ENCODE measurements around the gene RNF44. TPM values are rescaled to one million over a fixed set of nuclear protein-coding genes. Genes with fewer than 3 reads are reported as not detected.

The RNF44 gene
- polyA plus RNA-seq, 5 donors = 31.9 to 54.4 (median 47.2) TPM

GRCh38 chr5:176481711-176482110 lies 55.5 kb downstream of the RNF44 start:
- DNase-seq = no peak

Other genes with a start within 250 kb of the RNF44 start
- 100 to 1,000 TPM; 142 to 174 (median 161) TPM for gene KIAA1191, start 175.6 kb downstream of the RNF44 start, polyA plus RNA-seq (ENCODE audit: insufficient read depth in 1 of 5, insufficient read length in 5 of 5, low replicate concordance in 1 of 5)
- gene ARL10, start 171.9 kb downstream of the RNF44 start, polyA plus RNA-seq (ENCODE audit: insufficient read depth in 1 of 5, insufficient read length in 5 of 5, low replicate concordance in 1 of 5) = 10 to 100 TPM; 11.4 to 20.7 (median 16.4) TPM
- gene NOP16, start 148.8 kb downstream of the RNF44 start, polyA plus RNA-seq (ENCODE audit: insufficient read depth in 1 of 5, insufficient read length in 5 of 5, low replicate concordance in 1 of 5) = 10 to 100 TPM; 24.0 to 36.8 (median 33.2) TPM
- 100 to 1,000 TPM in 1 of 5 donors, 10 to 100 TPM in 4; 69.4 to 121 (median 89.8) TPM for gene HIGD2A, start 148.7 kb downstream of the RNF44 start, polyA plus RNA-seq (ENCODE audit: insufficient read depth in 1 of 5, insufficient read length in 5 of 5, low replicate concordance in 1 of 5)
- gene CLTB, start 120.9 kb downstream of the RNF44 start, polyA plus RNA-seq (ENCODE audit: insufficient read depth in 1 of 5, insufficient read length in 5 of 5, low replicate concordance in 1 of 5) = 10 to 100 TPM; 37.7 to 68.3 (median 45.7) TPM
- 10 to 100 TPM; 41.9 to 55.9 (median 51.2) TPM for gene FAF2, start 89.0 kb downstream of the RNF44 start, polyA plus RNA-seq (ENCODE audit: insufficient read depth in 1 of 5, insufficient read length in 5 of 5, low replicate concordance in 1 of 5)
- gene CDHR2, start 11.9 kb upstream of the RNF44 start, polyA plus RNA-seq (ENCODE audit: insufficient read depth in 1 of 5, insufficient read length in 5 of 5, low replicate concordance in 1 of 5) = under 1 TPM; 0.33 to 0.60 (median 0.40) TPM
- gene GPRIN1, start 72.8 kb upstream of the RNF44 start, polyA plus RNA-seq (ENCODE audit: insufficient read depth in 1 of 5, insufficient read length in 5 of 5, low replicate concordance in 1 of 5) = 1 to 10 TPM in 3 of 5 donors, under 1 TPM in 2; 0.72 to 1.2 (median 1.0) TPM
- under 1 TPM; 0.19 to 0.77 (median 0.45) TPM for gene SNCB, start 93.1 kb upstream of the RNF44 start, polyA plus RNA-seq (ENCODE audit: insufficient read depth in 1 of 5, insufficient read length in 5 of 5, low replicate concordance in 1 of 5)
- under 1 TPM in 2 of 5 donors, not detected in 3; 0.05 to 0.08 TPM for gene EIF4E1B, start 93.3 kb upstream of the RNF44 start, polyA plus RNA-seq (ENCODE audit: insufficient read depth in 1 of 5, insufficient read length in 5 of 5, low replicate concordance in 1 of 5)
- 10 to 100 TPM; 25.2 to 38.3 (median 32.8) TPM for gene TSPAN17, start 110.1 kb upstream of the RNF44 start, polyA plus RNA-seq (ENCODE audit: insufficient read depth in 1 of 5, insufficient read length in 5 of 5, low replicate concordance in 1 of 5)

Data from right lung (tissue), 5 donors.